Hepatic stellate cell (primary cell): ENCODE data around the gene HAAO.

Experiments used
- DNase-seq: peaks from one replicate; pipeline ENCODE4 v3.0.0; 2011; ENCODE audit warnings: low spot score

The HAAO gene

GRCh38 chr2:42767899-42768705 is 24.3 kb downstream of the HAAO start:
- no peak for DNase-seq

- DNase-seq = no peak
These were observed 25.1 kb downstream of the HAAO start for GRCh38 chr2:42767080-42767898.

- no peak for DNase-seq
These were observed 26.7 kb downstream of the HAAO start for GRCh38 chr2:42765686-42766085.

GRCh38 chr2:42764901-42765300 is 27.5 kb downstream of the HAAO start:
- DNase-seq = no peak

GRCh38 chr2:42764096-42764495 is 28.3 kb downstream of the HAAO start, which contains the start of gene OXER1:
TSS of gene OXER1 (minus strand) at chr2:42764135. CDS start at chr2:42764062, 73 bp downstream.
- no peak for DNase-seq

- no peak for DNase-seq
These were observed 29.3 kb downstream of the HAAO start for GRCh38 chr2:42762823-42763804.

GRCh38 chr2:42762155-42762554 is 30.2 kb downstream of the HAAO start:
- no peak for DNase-seq

- DNase-seq = no peak
These were observed 30.8 kb downstream of the HAAO start for GRCh38 chr2:42761554-42761953.

GRCh38 chr2:42758751-42759150 is 33.6 kb downstream of the HAAO start:
- DNase-seq = no peak

GRCh38 chr2:42757981-42758740 is 34.2 kb downstream of the HAAO start:
- DNase-seq = no peak

GRCh38 chr2:42756966-42757513 is 35.3 kb downstream of the HAAO start:
- no peak for DNase-seq

GRCh38 chr2:42756150-42756775 is 36.1 kb downstream of the HAAO start:
- no peak for DNase-seq

GRCh38 chr2:42755191-42755880 is 37.0 kb downstream of the HAAO start:
- no peak for DNase-seq

GRCh38 chr2:42754776-42755140 is 37.6 kb downstream of the HAAO start:
- no peak for DNase-seq

GRCh38 chr2:42754021-42754775 is 38.2 kb downstream of the HAAO start:
- DNase-seq = no peak

- DNase-seq = no peak
These were observed 39.3 kb downstream of the HAAO start for GRCh38 chr2:42752816-42753813.

- DNase-seq = no peak
These were observed 40.1 kb downstream of the HAAO start for GRCh38 chr2:42752314-42752713.

GRCh38 chr2:42748840-42749239 is 43.5 kb downstream of the HAAO start:
- DNase-seq = no peak
